ENCODE results near the gene SLITRK5. TPM values are rescaled to one million over a fixed set of nuclear protein-coding genes. Genes with fewer than 3 reads are reported as not detected.

SLITRK5 gene
- total and polyA plus RNA-seq, 2 experiments from 2014 or later, result 0.50 to 1.6 TPM

DNA sequence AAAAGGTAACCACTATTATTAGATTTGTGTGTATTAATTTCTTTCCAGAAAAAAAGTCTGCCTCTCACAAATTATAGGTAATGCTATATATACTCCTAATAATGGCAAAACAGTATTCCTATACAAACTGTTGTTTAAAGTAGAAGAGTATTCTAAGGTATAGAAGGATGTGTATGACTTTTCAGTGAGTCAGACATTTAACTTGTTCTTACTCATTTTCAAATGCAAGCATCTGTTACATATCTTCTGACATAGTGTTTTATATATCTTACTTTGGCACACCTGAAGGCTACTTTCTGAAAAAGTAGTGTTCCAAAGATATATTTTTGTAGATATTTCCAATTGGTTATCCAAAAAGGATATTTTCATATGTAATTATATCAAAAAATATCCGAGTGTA is 3.5 kb upstream of the SLITRK5 start:
- Histone ChIP-seq H3K27me3 (ENCODE audit: insufficient read depth) (peaks cover 10% of the 10 kb centered on the region), H4K20me1 (replicated peaks; ENCODE audit: insufficient read depth) (no peaks in the 10 kb centered on the region), H3K36me3 (ENCODE audit: insufficient read depth) (no peaks in the 10 kb centered on the region), H3K27ac (ENCODE audit: low read depth) (no peak overlapping the region), H3K4me3 (no peak overlapping the region), H3K79me2 (replicated peaks; ENCODE audit: insufficient read depth) (no peaks in the 10 kb centered on the region), H3K9me2 (ENCODE audit: insufficient read depth) (no peaks in the 10 kb centered on the region), H3K4me2 (no peak overlapping the region), H3F3A (replicated peaks; ENCODE audit: low read depth) (no peaks in the 10 kb centered on the region), H2AFZ (no peak overlapping the region), H3K4me1 (ENCODE audit: insufficient read depth) (peaks cover 30% of the 10 kb centered on the region)
- no peak overlapping the region for H3K27ac Mint-ChIP-seq
- H3K9me3 Mint-ChIP-seq, result no peaks in the 10 kb centered on the region; the same call in 2 of the 3 replicates
- H3K27me3 Mint-ChIP-seq (ENCODE audit: insufficient read depth, low read depth, poor library complexity), result peaks cover 6% of the 10 kb centered on the region
- no peak for ATAC-seq
- H3K4me1 Mint-ChIP-seq, result peaks cover 12% of the 10 kb centered on the region
- no peak for DNase-seq (ENCODE audit: low spot score)
- H3K36me3 Mint-ChIP-seq (ENCODE audit: low read depth), result no peaks in the 10 kb centered on the region; the same call in 2 of the 3 replicates
- no peak overlapping the region for H3K4me3 Mint-ChIP-seq
- TF ChIP-seq EZH2phosphoT487 (IDR thresholded peaks at IDR 0.05; ENCODE audit: unreplicated experiment) (no peak), CREB1 (CRISPR knock-in tag; IDR thresholded peaks at IDR 0.05; ENCODE audit: low read depth) (no peak), EZH2 (IDR thresholded peaks at IDR 0.05; ENCODE audit: low read depth, unreplicated experiment) (no peak), JUNB (IDR thresholded peaks at IDR 0.05; ENCODE audit: unreplicated experiment) (no peak), NANOG (IDR thresholded peaks at IDR 0.05; ENCODE audit: borderline replicate concordance) (no peak), STAT1 (IDR thresholded peaks at IDR 0.05; ENCODE audit: unreplicated experiment) (no peak), ZNF331 (CRISPR knock-in tag; IDR thresholded peaks at IDR 0.05; ENCODE audit: low read depth) (no peak), POLR2AphosphoS5 (IDR thresholded peaks at IDR 0.05; ENCODE audit: low read depth) (no peak), ZNF114 (CRISPR knock-in tag; IDR thresholded peaks at IDR 0.05) (no peak)
- TF ChIP-seq, protein P1, sequence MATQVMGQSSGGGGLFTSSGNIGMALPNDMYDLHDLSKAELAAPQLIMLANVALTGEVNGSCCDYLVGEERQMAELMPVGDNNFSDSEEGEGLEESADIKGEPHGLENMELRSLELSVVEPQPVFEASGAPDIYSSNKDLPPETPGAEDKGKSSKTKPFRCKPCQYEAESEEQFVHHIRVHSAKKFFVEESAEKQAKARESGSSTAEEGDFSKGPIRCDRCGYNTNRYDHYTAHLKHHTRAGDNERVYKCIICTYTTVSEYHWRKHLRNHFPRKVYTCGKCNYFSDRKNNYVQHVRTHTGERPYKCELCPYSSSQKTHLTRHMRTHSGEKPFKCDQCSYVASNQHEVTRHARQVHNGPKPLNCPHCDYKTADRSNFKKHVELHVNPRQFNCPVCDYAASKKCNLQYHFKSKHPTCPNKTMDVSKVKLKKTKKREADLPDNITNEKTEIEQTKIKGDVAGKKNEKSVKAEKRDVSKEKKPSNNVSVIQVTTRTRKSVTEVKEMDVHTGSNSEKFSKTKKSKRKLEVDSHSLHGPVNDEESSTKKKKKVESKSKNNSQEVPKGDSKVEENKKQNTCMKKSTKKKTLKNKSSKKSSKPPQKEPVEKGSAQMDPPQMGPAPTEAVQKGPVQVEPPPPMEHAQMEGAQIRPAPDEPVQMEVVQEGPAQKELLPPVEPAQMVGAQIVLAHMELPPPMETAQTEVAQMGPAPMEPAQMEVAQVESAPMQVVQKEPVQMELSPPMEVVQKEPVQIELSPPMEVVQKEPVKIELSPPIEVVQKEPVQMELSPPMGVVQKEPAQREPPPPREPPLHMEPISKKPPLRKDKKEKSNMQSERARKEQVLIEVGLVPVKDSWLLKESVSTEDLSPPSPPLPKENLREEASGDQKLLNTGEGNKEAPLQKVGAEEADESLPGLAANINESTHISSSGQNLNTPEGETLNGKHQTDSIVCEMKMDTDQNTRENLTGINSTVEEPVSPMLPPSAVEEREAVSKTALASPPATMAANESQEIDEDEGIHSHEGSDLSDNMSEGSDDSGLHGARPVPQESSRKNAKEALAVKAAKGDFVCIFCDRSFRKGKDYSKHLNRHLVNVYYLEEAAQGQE (IDR thresholded peaks at IDR 0.05; ENCODE audit: unreplicated experiment), result no peak
- TF ChIP-seq, protein P2, sequence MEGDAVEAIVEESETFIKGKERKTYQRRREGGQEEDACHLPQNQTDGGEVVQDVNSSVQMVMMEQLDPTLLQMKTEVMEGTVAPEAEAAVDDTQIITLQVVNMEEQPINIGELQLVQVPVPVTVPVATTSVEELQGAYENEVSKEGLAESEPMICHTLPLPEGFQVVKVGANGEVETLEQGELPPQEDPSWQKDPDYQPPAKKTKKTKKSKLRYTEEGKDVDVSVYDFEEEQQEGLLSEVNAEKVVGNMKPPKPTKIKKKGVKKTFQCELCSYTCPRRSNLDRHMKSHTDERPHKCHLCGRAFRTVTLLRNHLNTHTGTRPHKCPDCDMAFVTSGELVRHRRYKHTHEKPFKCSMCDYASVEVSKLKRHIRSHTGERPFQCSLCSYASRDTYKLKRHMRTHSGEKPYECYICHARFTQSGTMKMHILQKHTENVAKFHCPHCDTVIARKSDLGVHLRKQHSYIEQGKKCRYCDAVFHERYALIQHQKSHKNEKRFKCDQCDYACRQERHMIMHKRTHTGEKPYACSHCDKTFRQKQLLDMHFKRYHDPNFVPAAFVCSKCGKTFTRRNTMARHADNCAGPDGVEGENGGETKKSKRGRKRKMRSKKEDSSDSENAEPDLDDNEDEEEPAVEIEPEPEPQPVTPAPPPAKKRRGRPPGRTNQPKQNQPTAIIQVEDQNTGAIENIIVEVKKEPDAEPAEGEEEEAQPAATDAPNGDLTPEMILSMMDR (conservative IDR thresholded peaks at IDR 0.05; ENCODE audit: low read depth in 2 of 2), result no peak
- TF ChIP-seq, protein P3, sequence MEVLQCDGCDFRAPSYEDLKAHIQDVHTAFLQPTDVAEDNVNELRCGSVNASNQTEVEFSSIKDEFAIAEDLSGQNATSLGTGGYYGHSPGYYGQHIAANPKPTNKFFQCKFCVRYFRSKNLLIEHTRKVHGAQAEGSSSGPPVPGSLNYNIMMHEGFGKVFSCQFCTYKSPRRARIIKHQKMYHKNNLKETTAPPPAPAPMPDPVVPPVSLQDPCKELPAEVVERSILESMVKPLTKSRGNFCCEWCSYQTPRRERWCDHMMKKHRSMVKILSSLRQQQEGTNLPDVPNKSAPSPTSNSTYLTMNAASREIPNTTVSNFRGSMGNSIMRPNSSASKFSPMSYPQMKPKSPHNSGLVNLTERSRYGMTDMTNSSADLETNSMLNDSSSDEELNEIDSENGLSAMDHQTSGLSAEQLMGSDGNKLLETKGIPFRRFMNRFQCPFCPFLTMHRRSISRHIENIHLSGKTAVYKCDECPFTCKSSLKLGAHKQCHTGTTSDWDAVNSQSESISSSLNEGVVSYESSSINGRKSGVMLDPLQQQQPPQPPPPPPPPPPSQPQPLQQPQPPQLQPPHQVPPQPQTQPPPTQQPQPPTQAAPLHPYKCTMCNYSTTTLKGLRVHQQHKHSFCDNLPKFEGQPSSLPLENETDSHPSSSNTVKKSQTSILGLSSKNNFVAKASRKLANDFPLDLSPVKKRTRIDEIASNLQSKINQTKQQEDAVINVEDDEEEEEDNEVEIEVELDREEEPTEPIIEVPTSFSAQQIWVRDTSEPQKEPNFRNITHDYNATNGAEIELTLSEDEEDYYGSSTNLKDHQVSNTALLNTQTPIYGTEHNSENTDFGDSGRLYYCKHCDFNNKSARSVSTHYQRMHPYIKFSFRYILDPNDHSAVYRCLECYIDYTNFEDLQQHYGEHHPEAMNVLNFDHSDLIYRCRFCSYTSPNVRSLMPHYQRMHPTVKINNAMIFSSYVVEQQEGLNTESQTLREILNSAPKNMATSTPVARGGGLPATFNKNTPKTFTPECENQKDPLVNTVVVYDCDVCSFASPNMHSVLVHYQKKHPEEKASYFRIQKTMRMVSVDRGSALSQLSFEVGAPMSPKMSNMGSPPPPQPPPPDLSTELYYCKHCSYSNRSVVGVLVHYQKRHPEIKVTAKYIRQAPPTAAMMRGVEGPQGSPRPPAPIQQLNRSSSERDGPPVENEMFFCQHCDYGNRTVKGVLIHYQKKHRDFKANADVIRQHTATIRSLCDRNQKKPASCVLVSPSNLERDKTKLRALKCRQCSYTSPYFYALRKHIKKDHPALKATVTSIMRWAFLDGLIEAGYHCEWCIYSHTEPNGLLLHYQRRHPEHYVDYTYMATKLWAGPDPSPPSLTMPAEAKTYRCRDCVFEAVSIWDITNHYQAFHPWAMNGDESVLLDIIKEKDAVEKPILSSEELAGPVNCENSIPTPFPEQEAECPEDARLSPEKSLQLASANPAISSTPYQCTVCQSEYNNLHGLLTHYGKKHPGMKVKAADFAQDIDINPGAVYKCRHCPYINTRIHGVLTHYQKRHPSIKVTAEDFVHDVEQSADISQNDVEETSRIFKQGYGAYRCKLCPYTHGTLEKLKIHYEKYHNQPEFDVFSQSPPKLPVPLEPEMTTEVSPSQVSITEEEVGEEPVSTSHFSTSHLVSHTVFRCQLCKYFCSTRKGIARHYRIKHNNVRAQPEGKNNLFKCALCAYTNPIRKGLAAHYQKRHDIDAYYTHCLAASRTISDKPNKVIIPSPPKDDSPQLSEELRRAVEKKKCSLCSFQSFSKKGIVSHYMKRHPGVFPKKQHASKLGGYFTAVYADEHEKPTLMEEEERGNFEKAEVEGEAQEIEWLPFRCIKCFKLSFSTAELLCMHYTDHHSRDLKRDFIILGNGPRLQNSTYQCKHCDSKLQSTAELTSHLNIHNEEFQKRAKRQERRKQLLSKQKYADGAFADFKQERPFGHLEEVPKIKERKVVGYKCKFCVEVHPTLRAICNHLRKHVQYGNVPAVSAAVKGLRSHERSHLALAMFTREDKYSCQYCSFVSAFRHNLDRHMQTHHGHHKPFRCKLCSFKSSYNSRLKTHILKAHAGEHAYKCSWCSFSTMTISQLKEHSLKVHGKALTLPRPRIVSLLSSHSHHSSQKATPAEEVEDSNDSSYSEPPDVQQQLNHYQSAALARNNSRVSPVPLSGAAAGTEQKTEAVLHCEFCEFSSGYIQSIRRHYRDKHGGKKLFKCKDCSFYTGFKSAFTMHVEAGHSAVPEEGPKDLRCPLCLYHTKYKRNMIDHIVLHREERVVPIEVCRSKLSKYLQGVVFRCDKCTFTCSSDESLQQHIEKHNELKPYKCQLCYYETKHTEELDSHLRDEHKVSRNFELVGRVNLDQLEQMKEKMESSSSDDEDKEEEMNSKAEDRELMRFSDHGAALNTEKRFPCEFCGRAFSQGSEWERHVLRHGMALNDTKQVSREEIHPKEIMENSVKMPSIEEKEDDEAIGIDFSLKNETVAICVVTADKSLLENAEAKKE (CRISPR knock-in tag; IDR thresholded peaks at IDR 0.05), result no peak
- TF ChIP-seq, protein P4, sequence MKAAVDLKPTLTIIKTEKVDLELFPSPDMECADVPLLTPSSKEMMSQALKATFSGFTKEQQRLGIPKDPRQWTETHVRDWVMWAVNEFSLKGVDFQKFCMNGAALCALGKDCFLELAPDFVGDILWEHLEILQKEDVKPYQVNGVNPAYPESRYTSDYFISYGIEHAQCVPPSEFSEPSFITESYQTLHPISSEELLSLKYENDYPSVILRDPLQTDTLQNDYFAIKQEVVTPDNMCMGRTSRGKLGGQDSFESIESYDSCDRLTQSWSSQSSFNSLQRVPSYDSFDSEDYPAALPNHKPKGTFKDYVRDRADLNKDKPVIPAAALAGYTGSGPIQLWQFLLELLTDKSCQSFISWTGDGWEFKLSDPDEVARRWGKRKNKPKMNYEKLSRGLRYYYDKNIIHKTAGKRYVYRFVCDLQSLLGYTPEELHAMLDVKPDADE (IDR thresholded peaks at IDR 0.05), result no peak

Data from GM23338 (cell line).